Activated T-helper 2 cell treated with anti-CD3 and anti-CD28 coated beads, Interferon-gamma antibody, Interleukin-2, Interleukin-4, amounts not matched to agents 10 μg/mL and 5 μg/mL and 100 μg/mL, durations not matched to agents 14 hours and 24 hours and 36 hours (primary cell): ENCODE measurements around the gene TMEM62. TPM values are rescaled to one million over a fixed set of nuclear protein-coding genes. Genes with fewer than 3 reads are reported as not detected.
"Not testable (repeated sequence)": the region's sequence is repeated elsewhere in the genome, so short reads cannot be mapped to it uniquely, and the experiment has no call there.

Experiments used
- DNase-seq: peaks from one replicate; pipeline ENCODE4 v3.0.0; 2021; ENCODE audit warnings: low spot score
- H3K27ac Mint-ChIP-seq: one replicate; pipeline ENCODE4 v1.8.0; 2021; ENCODE audit warnings: mixed read lengths
- H3K27me3 Mint-ChIP-seq: one replicate; pipeline ENCODE4 v1.8.0; 2021; ENCODE audit warnings: low read depth, mixed read lengths
- H3K36me3 Mint-ChIP-seq: one replicate; pipeline ENCODE4 v1.8.0; 2021; ENCODE audit warnings: low read depth, mixed read lengths
- H3K4me1 Mint-ChIP-seq: one replicate; pipeline ENCODE4 v1.8.0; 2021; ENCODE audit warnings: low read depth, mixed read lengths
- H3K4me3 Mint-ChIP-seq: one replicate; pipeline ENCODE4 v1.8.0; 2021; ENCODE audit warnings: low read depth, mild to moderate bottlenecking, moderate library complexity, mixed read lengths
- H3K9me3 Mint-ChIP-seq: one replicate; pipeline ENCODE4 v1.8.0; 2021; ENCODE audit warnings: mixed read lengths
- intact Hi-C: fragments of 100-400 bp; cut with micrococcal nuclease; formaldehyde crosslinking; loops from one replicate; pipeline ENCODE4 v1.15.1; 2023
- total RNA-seq: library from RNA; stranded (reverse); gene quantifications from 2 replicates; pipeline ENCODE4 v1.2.3, GENCODE V29; 2022

The TMEM62 gene
- total RNA-seq, 1 donor from 2014 or later = 19.7 TPM

DNA sequence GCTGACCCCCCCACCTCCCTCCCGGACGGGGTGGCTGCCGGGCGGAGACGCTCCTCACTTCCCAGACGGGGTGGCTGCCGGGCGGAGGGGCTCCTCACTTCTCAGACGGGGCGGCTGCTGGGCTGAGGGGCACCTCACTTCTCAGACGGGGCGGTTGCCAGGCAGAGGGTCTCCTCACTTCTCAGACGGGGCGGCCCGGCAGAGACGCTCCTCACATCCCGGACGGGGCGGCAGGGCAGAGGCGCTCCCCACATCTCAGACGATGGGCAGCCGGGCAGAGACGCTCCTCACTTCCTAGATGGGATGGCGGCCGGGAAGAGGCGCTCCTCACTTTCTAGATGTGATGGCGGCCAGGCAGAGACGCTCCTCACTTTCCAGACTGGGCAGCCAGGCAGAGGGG, 33.9 kb downstream of the TMEM62 start:
- intact Hi-C loops, H3K4me1 Mint-ChIP-seq, H3K27me3 Mint-ChIP-seq, H3K9me3 Mint-ChIP-seq, H3K27ac Mint-ChIP-seq, H3K4me3 Mint-ChIP-seq, DNase-seq: not testable (repeated sequence)
- peaks cover 48% of the 10 kb centered on the region for H3K36me3 Mint-ChIP-seq

GRCh38 chr15:43168192-43169107, 35.1 kb downstream of the TMEM62 start:
- Mint-ChIP-seq H3K4me3 (no peak overlapping the region), H3K4me1 (peaks cover 6% of the 10 kb centered on the region), H3K36me3 (peaks cover 53% of the 10 kb centered on the region), H3K27me3 (no peaks in the 10 kb centered on the region), H3K9me3 (peaks cover 4% of the 10 kb centered on the region), H3K27ac (no peak overlapping the region)
- DNase-seq = no peak
- intact Hi-C loops = no loop called here

DNA sequence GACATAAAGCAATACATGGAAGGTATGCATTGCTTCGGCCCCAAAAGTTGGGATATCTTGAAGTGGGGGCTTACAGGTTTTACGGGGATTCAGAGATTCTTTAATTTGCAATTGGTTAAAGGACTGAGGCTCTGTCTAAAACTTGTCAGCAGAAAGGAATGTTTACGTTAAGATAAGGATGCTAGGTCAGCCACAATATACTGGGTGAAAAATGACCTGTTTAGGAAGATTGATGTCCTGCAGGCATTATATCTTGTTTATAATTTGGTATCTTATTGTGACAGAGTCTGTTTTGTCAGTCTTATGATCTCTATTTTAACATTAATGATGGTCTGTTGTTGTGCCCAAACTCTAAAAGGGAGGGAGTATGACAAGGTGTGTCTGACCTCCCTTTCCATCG, 36.5 kb downstream of the TMEM62 start:
- peaks cover 4% of the 10 kb centered on the region for H3K9me3 Mint-ChIP-seq
- intact Hi-C loops = no loop called here
- peaks cover 56% of the 10 kb centered on the region for H3K36me3 Mint-ChIP-seq
- H3K4me3 Mint-ChIP-seq = no peak overlapping the region
- no peak for DNase-seq
- no peaks in the 10 kb centered on the region for H3K27me3 Mint-ChIP-seq
- peaks cover 6% of the 10 kb centered on the region for H3K4me1 Mint-ChIP-seq
- no peak overlapping the region for H3K27ac Mint-ChIP-seq

DNA sequence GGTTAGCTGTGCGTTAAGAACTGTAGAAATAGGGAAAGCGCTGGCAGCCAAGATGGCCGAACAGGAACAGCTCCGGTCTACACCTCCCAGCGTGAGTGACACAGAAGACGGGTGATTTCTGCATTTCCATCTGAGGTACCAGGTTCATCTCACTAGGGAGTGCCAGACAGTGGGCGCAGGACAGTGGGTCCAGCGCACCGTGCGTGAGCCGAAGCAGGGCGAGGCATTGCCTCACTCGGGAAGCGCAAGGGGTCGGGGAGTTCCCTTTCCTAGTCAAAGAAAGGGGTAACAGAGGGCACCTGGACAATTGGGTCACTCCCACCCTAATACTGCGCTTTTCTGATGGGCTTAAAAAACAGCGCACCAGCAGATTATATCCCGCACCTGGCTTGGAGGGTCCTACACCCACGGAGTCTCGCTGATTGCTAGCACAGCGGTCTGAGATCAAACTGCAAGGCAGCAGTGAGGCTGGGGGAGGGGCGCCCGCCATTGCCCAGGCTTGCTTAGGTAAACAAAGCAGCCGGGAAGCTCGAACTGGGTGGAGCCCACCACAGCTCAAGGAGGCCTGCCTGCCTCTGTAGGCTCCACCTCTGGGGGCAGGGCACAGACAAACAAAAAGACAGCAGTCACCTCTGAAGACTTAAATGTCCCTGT, 42.4 kb downstream of the TMEM62 start:
- peaks cover 55% of the 10 kb centered on the region for H3K36me3 Mint-ChIP-seq
- intact Hi-C loops, DNase-seq, H3K4me3 Mint-ChIP-seq, H3K27ac Mint-ChIP-seq, H3K4me1 Mint-ChIP-seq, H3K27me3 Mint-ChIP-seq, H3K9me3 Mint-ChIP-seq: not testable (repeated sequence)

GRCh38 chr15:43177147-43177546, 43.8 kb downstream of the TMEM62 start:
- H3K27me3 Mint-ChIP-seq, intact Hi-C loops, H3K9me3 Mint-ChIP-seq, DNase-seq, H3K4me3 Mint-ChIP-seq, H3K4me1 Mint-ChIP-seq, H3K27ac Mint-ChIP-seq: not testable (repeated sequence)
- peaks cover 58% of the 10 kb centered on the region for H3K36me3 Mint-ChIP-seq

DNA sequence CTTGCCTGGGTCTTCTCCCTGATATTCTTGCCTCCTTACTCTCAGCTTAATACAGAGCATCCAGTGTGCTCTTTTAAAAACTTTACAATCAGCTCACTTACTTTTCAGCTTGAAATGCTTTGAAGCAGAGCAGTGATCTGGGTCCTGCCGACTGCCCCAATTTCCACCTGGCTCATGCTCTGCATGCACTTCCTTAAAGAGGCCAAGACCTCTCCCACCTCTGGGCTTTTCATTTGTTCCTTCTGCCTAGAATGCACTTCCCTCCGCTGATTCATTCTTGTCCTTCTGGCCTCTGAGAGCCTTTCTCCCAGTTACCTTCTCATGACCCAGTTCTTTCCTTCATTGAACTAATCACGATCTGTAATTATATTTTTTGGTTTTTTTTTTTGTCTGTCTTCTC, 49.9 kb downstream of the TMEM62 start:
- Mint-ChIP-seq H3K27ac (no peak overlapping the region), H3K4me3 (no peak overlapping the region), H3K36me3 (peaks cover 44% of the 10 kb centered on the region), H3K4me1 (peaks cover 20% of the 10 kb centered on the region), H3K9me3 (no peaks in the 10 kb centered on the region), H3K27me3 (no peaks in the 10 kb centered on the region)
- intact Hi-C loops = no loop called here
- no peak for DNase-seq

- H3K4me3 Mint-ChIP-seq = peak overlapping the region; percentile 92
- intact Hi-C loops = loop anchor here (5.0 kb wide), 2 partner anchors 52 to 77 kb away; partner anchors contain the start of genes TMEM62 and UBR1
- no peak for DNase-seq
- no peaks in the 10 kb centered on the region for H3K27me3 Mint-ChIP-seq
- H3K4me1 Mint-ChIP-seq = peaks cover 24% of the 10 kb centered on the region
- H3K36me3 Mint-ChIP-seq = peaks cover 46% of the 10 kb centered on the region
- H3K9me3 Mint-ChIP-seq = no peaks in the 10 kb centered on the region
- peak overlapping the region; percentile 90 for H3K27ac Mint-ChIP-seq
Observed at GRCh38 chr15:43184407-43185124, 51.2 kb downstream of the TMEM62 start.

- no peaks in the 10 kb centered on the region for H3K9me3 Mint-ChIP-seq
- peak within 1 kb of the TSS; percentile 92 for H3K27ac Mint-ChIP-seq
- peak within 1 kb of the TSS; percentile 92 for H3K4me3 Mint-ChIP-seq
- DNase-seq = peak; percentile 90
- peaks cover 25% of the 10 kb centered on the region for H3K4me1 Mint-ChIP-seq
- intact Hi-C loops = loop anchor here (5.0 kb wide), 2 partner anchors 53 to 78 kb away; partner anchors contain the start of genes TMEM62 and UBR1
- peaks cover 49% of the 10 kb centered on the region for H3K36me3 Mint-ChIP-seq
- H3K27me3 Mint-ChIP-seq = no peaks in the 10 kb centered on the region
Observed at GRCh38 chr15:43185157-43186002, 52.0 kb downstream of the TMEM62 start, which contains the start of gene CCNDBP1. Gene CCNDBP1 (plus strand): TSS chr15:43185403. CDS start chr15:43185499, 96 bp downstream.

DNA sequence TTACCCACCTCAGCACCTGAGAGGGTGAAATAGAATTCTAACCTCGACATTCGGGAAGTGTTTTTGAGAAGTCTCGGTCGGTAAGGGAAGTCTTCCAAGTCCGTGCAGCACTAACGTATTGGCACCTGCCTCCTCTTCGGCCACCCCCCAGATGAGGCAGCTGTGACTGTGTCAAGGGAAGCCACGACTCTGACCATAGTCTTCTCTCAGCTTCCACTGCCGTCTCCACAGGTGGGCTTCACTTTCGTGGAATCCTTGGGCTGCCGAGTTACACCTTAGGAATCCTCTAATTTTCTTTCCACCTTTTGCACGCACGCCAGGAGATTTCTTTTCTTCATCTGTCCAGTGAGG, 52.6 kb downstream of the TMEM62 start:
- intact Hi-C loops = loop anchor here (5.0 kb wide), 2 partner anchors 54 to 79 kb away; partner anchors contain the start of genes TMEM62 and UBR1
- Mint-ChIP-seq H3K27ac (peak overlapping the region; percentile 92), H3K4me1 (peaks cover 25% of the 10 kb centered on the region), H3K4me3 (peak overlapping the region; percentile 92), H3K27me3 (no peaks in the 10 kb centered on the region), H3K9me3 (no peaks in the 10 kb centered on the region), H3K36me3 (peaks cover 54% of the 10 kb centered on the region)
- no peak for DNase-seq

DNA sequence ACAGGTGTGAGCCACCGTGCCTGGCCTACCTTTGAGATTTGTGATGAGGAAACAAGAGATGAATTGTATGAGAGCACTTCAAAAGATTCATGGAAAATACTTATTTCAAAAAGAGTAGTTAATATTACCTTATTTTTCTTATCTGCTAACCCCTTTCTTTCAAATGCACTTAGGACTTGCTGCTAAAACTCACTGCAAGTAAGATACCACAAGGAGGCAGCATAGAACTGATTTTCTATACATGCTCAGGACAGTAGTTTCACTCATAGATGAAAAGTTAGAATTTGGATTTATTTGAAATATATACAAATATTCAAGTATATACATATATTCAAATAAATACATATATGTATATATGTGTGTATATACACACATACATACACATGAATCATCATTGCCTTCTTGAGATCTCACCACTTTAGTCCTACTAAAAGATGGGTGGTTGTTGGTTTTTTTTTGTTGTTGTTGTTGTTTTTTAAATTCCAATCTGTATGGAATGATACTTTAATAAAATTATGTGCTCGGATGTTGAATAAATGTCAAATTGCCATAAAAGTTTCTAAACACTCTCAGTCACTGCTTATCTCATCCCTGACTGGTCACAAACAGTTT, 54.3 kb downstream of the TMEM62 start:
- no peak overlapping the region for H3K27ac Mint-ChIP-seq
- peaks cover 60% of the 10 kb centered on the region for H3K36me3 Mint-ChIP-seq
- peak overlapping the region; percentile 24 for H3K4me3 Mint-ChIP-seq
- no peaks in the 10 kb centered on the region for H3K9me3 Mint-ChIP-seq
- no peak for DNase-seq
- H3K4me1 Mint-ChIP-seq = peaks cover 25% of the 10 kb centered on the region
- intact Hi-C loops = loop anchor here (1.0 to 5.0 kb wide), 3 partner anchors 55 to 98 kb away; partner anchors contain the start of genes TMEM62 and UBR1
- no peaks in the 10 kb centered on the region for H3K27me3 Mint-ChIP-seq

- Mint-ChIP-seq H3K9me3 (no peaks in the 10 kb centered on the region), H3K27ac (no peak overlapping the region), H3K36me3 (peaks cover 57% of the 10 kb centered on the region), H3K4me3 (no peak overlapping the region), H3K4me1 (peaks cover 25% of the 10 kb centered on the region), H3K27me3 (no peaks in the 10 kb centered on the region)
- intact Hi-C loops = loop anchor here (5.0 kb wide), 2 partner anchors 57 to 82 kb away; partner anchors contain the start of genes TMEM62 and UBR1
- DNase-seq = no peak
Observed at GRCh38 chr15:43189296-43189695, 55.9 kb downstream of the TMEM62 start.
